Stimulated activated CD8-positive, alpha-beta memory T cell treated with anti-CD3 and anti-CD28 coated beads, Interleukin-4, amount 100 ng/mL, for 48 hours (primary cell): Measurements from ENCODE around the gene TOMM6.
"Not testable (repeated sequence)": the region's sequence is repeated elsewhere in the genome, so short reads cannot be mapped to it uniquely, and the experiment has no call there.

Experiments
- DNase-seq: peaks from one replicate; pipeline ENCODE4 v3.0.0-alpha.2; 2020

TOMM6 gene

GRCh38 chr6:41766043-41766664 lies 21.3 kb upstream of the TOMM6 start:
- not testable (repeated sequence) for DNase-seq

- no peak for DNase-seq
These were observed 20.2 kb upstream of the TOMM6 start for GRCh38 chr6:41767112-41767833.

- DNase-seq = no peak
These were observed 18.8 kb upstream of the TOMM6 start for GRCh38 chr6:41768545-41769308.

GRCh38 chr6:41769376-41769775 lies 18.1 kb upstream of the TOMM6 start:
- no peak for DNase-seq

- DNase-seq = no peak
These were observed 17.0 kb upstream of the TOMM6 start for GRCh38 chr6:41770381-41771057.

GRCh38 chr6:41771058-41771983 lies 16.2 kb upstream of the TOMM6 start:
- DNase-seq = no peak

- DNase-seq = no peak
These were observed 12.7 kb upstream of the TOMM6 start for GRCh38 chr6:41774841-41775240.

GRCh38 chr6:41775293-41775882 lies 12.1 kb upstream of the TOMM6 start:
- no peak for DNase-seq

GRCh38 chr6:41777551-41778285 lies 9.8 kb upstream of the TOMM6 start:
- no peak for DNase-seq

- no peak for DNase-seq
These were observed 8.6 kb upstream of the TOMM6 start for GRCh38 chr6:41778895-41779294.

GRCh38 chr6:41779336-41779735 lies 8.2 kb upstream of the TOMM6 start:
- DNase-seq = no peak

- DNase-seq = peak; percentile 100
These were observed 7.5 kb upstream of the TOMM6 start, which contains the start of gene FRS3 for GRCh38 chr6:41779788-41780550. FRS3 (minus strand) TSS chr6:41779900; CDS start chr6:41776987, 2,913 bp downstream.

GRCh38 chr6:41780551-41781365 lies 6.7 kb upstream of the TOMM6 start, which contains the start of gene PRICKLE4:
PRICKLE4 (plus strand) TSS chr6:41780782; CDS start chr6:41783474, 2,692 bp downstream.
- no peak for DNase-seq

- no peak for DNase-seq
These were observed 6.1 kb upstream of the TOMM6 start for GRCh38 chr6:41781366-41781730.

- no peak for DNase-seq
These were observed 4.3 kb upstream of the TOMM6 start for GRCh38 chr6:41783106-41783780.

GRCh38 chr6:41784581-41785171 lies 2.8 kb upstream of the TOMM6 start:
- DNase-seq = no peak

GRCh38 chr6:41785254-41785653 lies 2.2 kb upstream of the TOMM6 start:
- DNase-seq = no peak
